Keratinocyte (primary cell): ENCODE results near the gene ITGB2. TPM values are rescaled to one million over a fixed set of nuclear protein-coding genes. Genes with fewer than 3 reads are reported as not detected.
A peak's percentile ranks its signal among the peaks of the same experiment; 100 is the strongest.
"Not testable (repeated sequence)": the region's sequence is repeated elsewhere in the genome, so short reads cannot be mapped to it uniquely, and the experiment has no call there.

Experiments
- DNase-seq: peaks from one replicate; pipeline ENCODE4 v3.0.0-alpha.2; 2011; ENCODE audit warnings: low read depth, missing footprints, low spot score
- FAIRE-seq: peaks from 2 replicates; lab custom pipeline; 2011; peaks lifted over from hg19 to GRCh38; lab: Jason Lieb, UNC
- H2AFZ ChIP-seq: 2 replicates; pipeline ENCODE4 v1.6.0; 2012; ENCODE audit warnings: low read length, control low read depth, inconsistent platforms; ENCODE audit not compliant: control insufficient read depth
- H3K27ac ChIP-seq: 2 replicates; pipeline ENCODE4 v1.5.1; 2011; ENCODE audit warnings: low read length; ENCODE audit not compliant: control insufficient read depth, insufficient read depth
- H3K27me3 ChIP-seq: 3 replicates; pipeline ENCODE4 v1.6.0; 2011; ENCODE audit warnings: low read length; ENCODE audit not compliant: control insufficient read depth, insufficient read depth; ENCODE audit errors: extremely low read depth
- H3K36me3 ChIP-seq, 2 experiments: 2 replicates in 1 of 2; 3 replicates in 1 of 2; pipeline ENCODE4 v1.5.1; 2011; ENCODE audit warnings: low read length in 2 of 2, mild to moderate bottlenecking in 1 of 2; ENCODE audit not compliant: control insufficient read depth in 2 of 2, insufficient read depth in 2 of 2; ENCODE audit errors: extremely low read depth in 1 of 2
- H3K4me1 ChIP-seq: 3 replicates; pipeline ENCODE4 v1.5.1; 2011; ENCODE audit warnings: low read length; ENCODE audit not compliant: control insufficient read depth, insufficient read depth; ENCODE audit errors: extremely low read depth
- H3K4me2 ChIP-seq: 3 replicates; pipeline ENCODE4 v1.6.0; 2011; ENCODE audit warnings: low read depth, low read length; ENCODE audit not compliant: control insufficient read depth, insufficient read depth; ENCODE audit errors: extremely low read depth
- H3K4me3 ChIP-seq, 3 experiments: fragments of 200-600 bp in 1 of 3; sonication (generic) in 1 of 3; 2 replicates in 2 of 3; 3 replicates in 1 of 3; pipeline ENCODE4 v1.5.1; 2011 to 2016; ENCODE audit warnings: low read length in 3 of 3, mild to moderate bottlenecking in 3 of 3, control low read depth in 2 of 3, inconsistent platforms in 1 of 3, low read depth in 1 of 3, mixed read lengths in 1 of 3, mixed run types in 1 of 3, moderate library complexity in 1 of 3; ENCODE audit not compliant: control insufficient read depth in 2 of 3, insufficient read depth in 2 of 3; ENCODE audit errors: extremely low read depth in 1 of 3
- H3K79me2 ChIP-seq: 2 replicates; pipeline ENCODE4 v1.6.0; 2012; ENCODE audit warnings: low read length; ENCODE audit not compliant: control insufficient read depth, insufficient read depth
- H3K9ac ChIP-seq: 3 replicates; pipeline ENCODE4 v1.6.0; 2011; ENCODE audit warnings: low read length; ENCODE audit not compliant: control insufficient read depth, insufficient read depth; ENCODE audit errors: extremely low read depth
- H3K9me1 ChIP-seq: 3 replicates; pipeline ENCODE4 v1.6.0; 2011; ENCODE audit warnings: low read length; ENCODE audit not compliant: control insufficient read depth, insufficient read depth; ENCODE audit errors: extremely low read depth
- H3K9me3 ChIP-seq: 2 replicates; pipeline ENCODE4 v1.5.1; 2012; ENCODE audit warnings: low read depth, low read length; ENCODE audit not compliant: control insufficient read depth
- H4K20me1 ChIP-seq: 3 replicates; pipeline ENCODE4 v1.6.0; 2011; ENCODE audit warnings: low read length; ENCODE audit not compliant: control insufficient read depth, insufficient read depth; ENCODE audit errors: extremely low read depth
- CTCF ChIP-seq, 3 experiments: IDR thresholded peaks in 1 of 3; conservative IDR thresholded peaks in 1 of 3; optimal IDR thresholded peaks in 1 of 3; 2 replicates in 2 of 3; 3 replicates in 1 of 3; pipeline versions ENCODE3 to v1.5.1; 2011; ENCODE audit warnings: low read length in 3 of 3, mild to moderate bottlenecking in 3 of 3, moderate library complexity in 2 of 3, control low read depth in 1 of 3, inconsistent platforms in 1 of 3; ENCODE audit not compliant: insufficient read depth in 2 of 3; ENCODE audit errors: extremely low read depth in 1 of 3
- EZH2 ChIP-seq: IDR thresholded peaks from one replicate; pipeline ENCODE4 v1.6.1; 2012; ENCODE audit warnings: inconsistent platforms, mild to moderate bottlenecking, low read length, moderate library complexity
- dilution Hi-C: fragments of 300-500 bp; cut with MboI; formaldehyde crosslinking; loops from one replicate; pipeline ENCODE4 v1.7.0; 2020; ENCODE audit warnings: low sequenced_read_pairs; ENCODE audit not compliant: extremely low pct_ligation_motif_present
- polyA plus RNA-seq, 5 experiments: library from polyadenylated mRNA; depleted of rRNA in 3 of 5; stranded (reverse) in 3 of 5; stranded (forward) in 1 of 5; unstranded in 1 of 5; fragments of >200 nt; gene quantifications; 1 replicate in 1 of 5; 2 replicates in 3 of 5; 3 replicates in 1 of 5; pipeline versions ENCODE4 v1.2.1 to v1.2.3, GENCODE V29; 2011 to 2012; ENCODE audit warnings: missing spikeins in 2 of 5, low read depth in 1 of 5, low replicate concordance in 1 of 5

ITGB2 gene
- polyA plus RNA-seq, 1 donor (not counting 4 experiments of a cell fraction or from before 2014, with no cell fraction given) = 0.55 TPM

DNA sequence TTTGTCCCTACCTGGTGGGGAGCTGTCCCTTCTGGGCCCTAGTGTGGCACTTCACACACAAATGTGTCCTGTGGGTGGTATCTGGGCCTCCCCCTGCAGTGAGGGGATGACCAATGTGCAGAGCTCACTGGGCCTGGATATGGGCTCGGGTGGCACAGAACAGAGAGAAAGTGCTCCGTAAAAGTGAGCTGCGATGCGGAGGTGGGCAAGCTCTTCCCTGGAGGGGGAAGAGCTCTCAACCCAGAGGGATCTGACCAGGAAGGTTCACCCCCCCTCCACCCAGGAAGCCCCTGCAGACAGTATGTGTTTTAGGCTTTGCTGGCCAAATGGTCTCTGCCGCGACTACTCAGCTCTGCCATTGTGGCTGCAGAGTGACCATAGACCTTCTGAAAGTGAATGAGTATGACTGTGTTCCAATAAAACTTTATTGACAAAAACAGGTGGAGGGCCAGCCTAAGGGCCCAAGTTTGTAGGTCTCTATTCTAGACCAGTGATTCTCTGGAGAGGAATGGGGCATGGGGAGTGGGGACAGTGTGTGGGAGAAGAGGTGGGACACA, 8.6 kb upstream of the ITGB2 start:
- no peak overlapping the region for H3K27ac ChIP-seq
- DNase-seq = no peak
- H3K4me2 ChIP-seq = no peak overlapping the region

DNA sequence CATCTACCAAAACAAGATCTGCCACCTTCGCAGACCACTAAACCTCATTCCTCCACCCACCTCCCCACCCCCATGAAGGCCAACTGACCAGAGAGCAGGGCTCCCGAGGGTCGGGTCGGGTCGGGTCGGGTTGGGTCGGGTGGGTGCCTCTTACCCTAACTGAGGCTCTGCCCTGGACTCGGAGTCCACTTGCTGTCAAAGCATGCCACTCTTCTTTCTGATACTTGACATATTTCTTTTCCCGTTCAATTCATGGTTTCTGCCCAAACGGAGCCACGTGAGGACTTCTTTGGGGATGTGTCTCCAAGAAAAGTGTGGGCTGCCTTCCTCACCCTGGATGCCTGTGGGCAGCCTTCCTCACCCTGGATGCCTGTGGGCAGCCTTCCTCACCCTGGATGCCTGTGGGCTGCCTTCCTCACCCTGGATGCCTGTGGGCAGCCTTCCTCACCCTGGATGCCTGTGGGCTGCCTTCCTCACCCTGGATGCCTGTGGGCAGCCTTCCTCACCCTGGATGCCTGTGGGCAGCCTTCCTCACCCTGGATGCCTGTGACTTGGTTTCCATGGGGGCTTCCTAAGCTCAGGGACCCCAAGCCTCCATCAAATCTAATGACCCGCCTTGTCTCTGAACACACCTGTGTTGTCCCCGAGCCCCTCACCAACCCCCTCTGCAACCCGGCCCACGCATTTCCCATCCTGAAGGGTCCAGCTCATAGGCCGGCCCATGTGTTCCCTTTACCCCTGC, 8.0 kb upstream of the ITGB2 start:
- H3K27ac ChIP-seq = peak overlapping the region; percentile 72
- DNase-seq, dilution Hi-C loops: not testable (repeated sequence)

More for the DNA sequence above, 8.6 kb upstream of the ITGB2 start:
- no peak for TF ChIP-seq EZH2
- no peak for TF ChIP-seq CTCF (optimal IDR thresholded peaks at IDR 0.05 in 1 of 3, IDR thresholded peaks at IDR 0.05 in 1 of 3, conservative IDR thresholded peaks at IDR 0.05 in 1 of 3; ENCODE audit: extremely low read depth in 1 of 3, insufficient read depth in 2 of 3, low read length in 3 of 3)
- dilution Hi-C loops = no loop called here
- FAIRE-seq = no peak
- Histone ChIP-seq H3K4me3 (no peak overlapping the region), H4K20me1 (no peaks in the 10 kb centered on the region), H3K9me1 (no peaks in the 10 kb centered on the region), H3K9ac (no peak overlapping the region), H3K4me1 (peaks cover 59% of the 10 kb centered on the region), H3K9me3 (no peaks in the 10 kb centered on the region), H2AFZ (no peak overlapping the region), H3K27me3 (peaks cover 24% of the 10 kb centered on the region), H3K36me3 (no peaks in the 10 kb centered on the region), H3K79me2 (no peaks in the 10 kb centered on the region)

More for the DNA sequence above, 8.0 kb upstream of the ITGB2 start:
- peaks cover 59% of the 10 kb centered on the region for H3K4me1 ChIP-seq
- H3K9ac ChIP-seq = peak overlapping the region; percentile 66
- peak overlapping the region in 2 of 3 experiments; percentile 0 to 50 for H3K4me3 ChIP-seq
- FAIRE-seq = peak; percentile 97
- H3K9me1 ChIP-seq, H3K9me3 ChIP-seq, H2AFZ ChIP-seq, H3K36me3 ChIP-seq, H3K79me2 ChIP-seq, H4K20me1 ChIP-seq: not testable (repeated sequence)
- peaks cover 20% of the 10 kb centered on the region for H3K27me3 ChIP-seq
- peak overlapping the region; percentile 82 for H3K4me2 ChIP-seq
